ENCODE measurements around the gene EPN1.

DNA sequence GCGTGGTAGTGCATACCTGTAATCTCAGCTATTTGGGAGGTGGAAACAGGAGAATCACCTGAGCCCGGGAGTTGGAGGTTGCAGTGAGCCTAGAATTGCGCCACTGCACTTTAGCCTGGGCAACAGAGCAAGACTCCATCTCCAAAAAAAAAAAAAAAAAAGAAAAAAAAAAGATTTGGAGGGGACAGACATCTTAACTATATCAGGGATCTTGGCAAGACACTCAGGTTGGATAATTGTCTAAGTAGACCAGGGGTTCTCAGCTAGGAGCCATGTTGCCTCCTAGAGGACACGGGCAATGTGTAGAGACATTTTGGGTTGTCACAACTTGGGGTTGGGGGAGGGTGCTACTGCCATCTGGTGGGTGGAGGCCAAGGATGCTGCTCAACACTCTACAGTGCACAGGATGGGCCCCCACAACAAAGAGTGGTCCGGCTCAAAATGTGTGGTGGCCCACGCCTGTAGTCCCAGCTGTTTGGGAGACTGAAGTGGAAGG is 36.1 kb upstream of the EPN1 start:
- TF ChIP-seq, protein P1, sequence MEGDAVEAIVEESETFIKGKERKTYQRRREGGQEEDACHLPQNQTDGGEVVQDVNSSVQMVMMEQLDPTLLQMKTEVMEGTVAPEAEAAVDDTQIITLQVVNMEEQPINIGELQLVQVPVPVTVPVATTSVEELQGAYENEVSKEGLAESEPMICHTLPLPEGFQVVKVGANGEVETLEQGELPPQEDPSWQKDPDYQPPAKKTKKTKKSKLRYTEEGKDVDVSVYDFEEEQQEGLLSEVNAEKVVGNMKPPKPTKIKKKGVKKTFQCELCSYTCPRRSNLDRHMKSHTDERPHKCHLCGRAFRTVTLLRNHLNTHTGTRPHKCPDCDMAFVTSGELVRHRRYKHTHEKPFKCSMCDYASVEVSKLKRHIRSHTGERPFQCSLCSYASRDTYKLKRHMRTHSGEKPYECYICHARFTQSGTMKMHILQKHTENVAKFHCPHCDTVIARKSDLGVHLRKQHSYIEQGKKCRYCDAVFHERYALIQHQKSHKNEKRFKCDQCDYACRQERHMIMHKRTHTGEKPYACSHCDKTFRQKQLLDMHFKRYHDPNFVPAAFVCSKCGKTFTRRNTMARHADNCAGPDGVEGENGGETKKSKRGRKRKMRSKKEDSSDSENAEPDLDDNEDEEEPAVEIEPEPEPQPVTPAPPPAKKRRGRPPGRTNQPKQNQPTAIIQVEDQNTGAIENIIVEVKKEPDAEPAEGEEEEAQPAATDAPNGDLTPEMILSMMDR (IDR thresholded peaks at IDR 0.05) = peak in 3 of 4 experiments; percentile 15 to 41 (median 19)
- no peak for TF ChIP-seq POLR2A (IDR thresholded peaks at IDR 0.05)
